NCI-H774 (cell line): ENCODE measurements around the gene C3AR1.
"Not testable (repeated sequence)": the region's sequence is repeated elsewhere in the genome, so short reads cannot be mapped to it uniquely, and the experiment has no call there.

Experiments used
- DNase-seq: peaks from one replicate; lab custom pipeline; 2025; lab: John Stamatoyannopoulos, UW

Gene C3AR1

DNA sequence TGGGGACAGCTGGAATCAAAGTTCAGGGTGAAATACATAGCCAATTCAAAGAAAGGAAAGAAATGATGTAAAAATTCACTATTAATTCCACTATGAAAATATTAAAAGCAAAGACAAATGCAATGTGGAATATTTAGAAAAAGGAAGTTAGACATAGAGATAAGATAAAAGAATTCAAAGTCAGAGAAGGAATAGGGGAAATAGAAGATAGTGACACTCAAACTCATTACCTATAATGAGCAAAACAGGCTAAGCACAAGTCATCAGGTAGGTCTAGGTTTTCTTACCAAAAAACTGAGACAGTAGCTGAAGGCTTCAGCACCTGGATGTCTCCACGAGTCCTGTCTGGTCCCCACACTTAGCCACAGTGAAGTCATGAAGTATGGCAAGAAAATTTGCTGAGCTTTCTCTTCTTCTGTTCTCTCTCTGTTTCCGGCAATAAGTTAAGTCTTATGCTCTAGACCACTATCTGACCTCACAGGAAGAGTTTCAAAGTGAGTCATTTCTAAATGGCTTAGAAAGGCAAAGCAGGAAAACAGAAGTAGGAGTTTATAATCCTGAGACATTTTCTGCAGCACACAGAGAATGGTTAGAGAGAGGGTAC, at the start of gene C3AR1:
Gene C3AR1, minus strand, starts transcription at position 369 of the 604 bp plus-strand sequence. CDS start 6,174 bp downstream, outside the sequence.
- DNase-seq, result no peak

DNA sequence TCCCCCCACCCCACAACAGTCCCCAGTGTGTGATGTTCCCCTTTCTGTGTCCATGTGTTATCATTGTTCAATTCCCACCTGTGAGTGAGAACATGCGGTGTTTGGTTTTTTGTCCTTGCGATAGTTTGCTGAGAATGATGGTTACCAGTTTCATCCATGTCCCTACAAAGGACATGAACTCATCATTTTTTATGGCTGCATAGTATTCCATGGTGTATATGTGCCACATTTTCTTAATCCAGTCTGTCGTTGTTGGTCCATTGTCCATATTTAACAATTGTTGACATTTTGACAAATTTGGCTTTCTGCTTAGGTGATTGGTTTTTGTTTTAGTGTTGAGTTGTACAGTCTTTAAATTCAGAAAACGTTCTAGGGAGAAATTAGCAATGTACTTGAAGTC, 47.0 kb upstream of the C3AR1 start:
- not testable (repeated sequence) for DNase-seq

DNA sequence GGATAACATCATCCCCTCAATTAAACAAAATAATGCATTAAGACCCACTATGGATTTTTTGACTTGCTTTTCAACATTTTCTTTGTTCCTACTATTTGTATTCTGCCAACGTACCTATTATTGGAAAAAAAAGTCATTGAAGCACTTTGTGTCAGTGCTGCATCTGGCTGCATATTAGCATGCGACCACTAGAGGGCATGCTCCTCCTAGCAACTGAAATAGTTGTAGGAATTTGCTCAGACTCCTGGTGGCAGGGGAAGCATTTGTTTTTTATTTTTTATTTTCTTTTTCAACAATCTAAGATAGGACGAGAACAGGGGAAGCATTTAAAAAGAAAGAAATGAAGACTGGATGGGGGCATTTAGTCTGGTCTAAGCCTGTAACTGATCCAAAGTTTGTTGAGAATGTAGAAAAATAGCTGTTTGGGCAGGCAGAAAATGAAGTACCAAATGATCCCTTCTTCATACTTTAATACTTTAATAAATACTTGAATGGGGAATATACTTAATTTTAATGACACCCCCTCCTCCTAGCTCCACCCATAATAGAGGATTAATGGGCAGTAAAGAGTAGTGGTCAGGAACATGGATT, 42.7 kb upstream of the C3AR1 start:
- peak; percentile 55 for DNase-seq

DNA sequence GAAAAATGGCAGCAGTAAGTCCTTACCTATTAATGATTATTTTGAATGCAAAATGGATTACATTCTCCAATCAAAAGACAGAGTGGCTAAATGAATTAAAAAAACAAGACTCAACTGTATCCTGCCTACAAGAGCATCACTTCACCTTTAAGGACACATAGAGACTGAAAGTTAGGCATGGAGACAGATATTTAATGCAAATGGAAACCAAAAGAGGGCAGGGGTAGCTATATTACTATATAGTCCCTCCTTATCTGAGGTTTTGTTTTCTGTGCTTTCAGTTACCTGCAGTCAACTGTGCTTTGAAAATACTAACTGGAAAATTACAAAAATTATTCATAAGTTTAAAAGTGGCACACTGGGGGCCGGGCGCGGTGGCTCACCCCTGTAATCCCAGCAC, 33.1 kb upstream of the C3AR1 start:
- no peak for DNase-seq

DNA sequence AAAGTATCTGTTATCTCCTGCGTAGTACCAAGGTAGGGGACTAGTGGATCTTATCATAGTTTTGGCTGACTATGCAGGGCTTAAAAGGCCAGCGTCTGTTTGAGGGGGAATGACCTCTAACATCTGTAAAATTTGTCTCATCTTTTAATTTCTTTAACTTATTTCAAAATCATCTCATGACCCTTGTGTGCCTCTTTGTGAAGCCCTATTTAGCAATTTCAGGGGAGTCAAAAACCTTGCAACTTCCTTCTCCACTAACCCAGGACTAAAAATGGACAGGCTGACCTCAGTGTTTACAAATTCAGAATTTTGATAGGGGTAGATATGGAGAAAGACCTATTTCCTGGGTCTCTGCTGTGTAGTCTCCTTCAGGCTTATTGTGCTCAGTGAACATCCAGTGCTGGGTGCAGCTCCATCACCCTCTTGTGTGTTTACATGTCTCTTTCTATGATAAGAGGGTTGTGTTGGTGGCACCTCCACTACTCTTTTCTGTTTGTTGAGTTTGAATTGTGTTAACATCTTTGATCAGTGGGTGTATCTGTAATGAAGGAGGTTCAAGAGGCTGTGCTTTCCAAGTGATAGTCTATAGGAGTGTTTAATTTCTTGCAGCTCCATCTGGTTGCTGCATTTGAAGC, 30.2 kb upstream of the C3AR1 start:
- no peak for DNase-seq

DNA sequence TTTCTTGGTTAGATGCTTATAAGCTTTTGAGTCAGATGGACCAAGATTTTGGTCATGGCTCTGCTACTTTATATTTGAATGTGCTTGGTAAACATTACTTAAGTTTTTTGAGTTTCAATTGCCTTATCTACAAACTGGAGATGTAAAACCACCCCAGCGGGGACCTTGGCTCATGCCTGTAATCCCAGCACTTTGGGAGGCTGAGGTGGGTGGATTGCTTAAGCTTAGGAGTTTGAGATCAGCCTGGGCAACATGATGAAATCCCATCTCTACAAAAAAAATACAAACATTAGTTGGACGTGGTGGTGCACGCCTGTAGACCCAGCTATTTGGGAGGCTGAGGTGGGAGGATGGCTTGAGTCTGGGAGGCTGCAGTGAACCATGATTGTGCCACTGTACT, 27.1 kb upstream of the C3AR1 start:
- DNase-seq, result no peak

DNA sequence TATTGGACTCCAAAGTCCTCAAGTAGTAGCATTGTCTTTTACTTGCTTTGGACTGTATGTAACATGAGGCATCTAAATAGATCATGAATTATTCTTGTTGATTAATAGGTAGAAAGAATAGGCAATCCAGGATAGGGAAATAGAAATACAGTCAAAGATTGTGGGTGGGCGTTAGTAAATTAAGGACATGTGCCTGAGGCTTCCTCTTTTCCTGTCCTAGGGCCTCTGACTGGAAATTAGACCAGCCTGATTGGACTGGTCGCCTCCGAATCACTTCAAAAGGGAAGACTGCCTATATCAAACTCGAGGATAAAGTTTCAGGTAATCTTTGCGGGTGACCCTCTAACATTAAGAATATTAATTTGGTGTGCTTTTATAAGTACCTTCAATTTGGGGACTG, 23.6 kb upstream of the C3AR1 start:
- no peak for DNase-seq

DNA sequence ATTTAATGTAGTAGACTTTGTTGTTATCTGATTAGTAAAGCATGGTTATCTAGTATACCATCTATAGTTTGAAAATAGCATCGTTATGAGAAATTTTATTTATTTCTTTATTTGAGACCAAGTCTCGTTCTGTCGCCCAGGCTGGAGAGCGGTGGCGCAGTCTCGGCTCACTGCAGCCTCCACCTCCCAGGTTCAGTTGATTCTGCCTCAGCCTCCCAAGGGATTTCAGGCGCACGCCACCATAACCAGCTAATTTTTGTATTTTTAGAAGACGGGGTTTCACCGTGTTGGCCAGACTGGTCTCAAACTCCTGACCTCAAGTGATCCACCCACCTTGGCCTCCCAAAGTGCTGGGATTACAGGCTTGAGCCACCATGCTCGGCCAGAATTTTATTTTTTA, 23.1 kb upstream of the C3AR1 start:
- not testable (repeated sequence) for DNase-seq

DNA sequence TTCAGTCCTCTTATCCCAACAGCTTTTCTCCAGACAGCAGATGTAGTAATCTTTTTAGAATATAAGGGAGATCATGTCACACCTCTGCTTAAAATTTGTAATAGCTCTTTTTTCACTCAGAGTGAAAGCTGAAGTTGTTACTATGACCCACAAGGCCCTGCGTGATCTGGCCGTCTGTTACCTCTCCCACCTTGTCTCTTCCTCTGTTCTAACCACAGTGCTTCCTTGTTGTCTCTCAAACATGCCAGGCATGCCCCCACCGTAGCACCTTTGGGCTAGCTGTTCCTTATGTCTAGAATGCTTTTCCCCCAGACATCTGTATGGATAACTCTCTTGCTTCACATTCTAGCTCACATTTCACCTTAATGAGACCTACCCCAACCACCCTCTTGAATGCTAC, 22.4 kb upstream of the C3AR1 start:
- no peak for DNase-seq

DNA sequence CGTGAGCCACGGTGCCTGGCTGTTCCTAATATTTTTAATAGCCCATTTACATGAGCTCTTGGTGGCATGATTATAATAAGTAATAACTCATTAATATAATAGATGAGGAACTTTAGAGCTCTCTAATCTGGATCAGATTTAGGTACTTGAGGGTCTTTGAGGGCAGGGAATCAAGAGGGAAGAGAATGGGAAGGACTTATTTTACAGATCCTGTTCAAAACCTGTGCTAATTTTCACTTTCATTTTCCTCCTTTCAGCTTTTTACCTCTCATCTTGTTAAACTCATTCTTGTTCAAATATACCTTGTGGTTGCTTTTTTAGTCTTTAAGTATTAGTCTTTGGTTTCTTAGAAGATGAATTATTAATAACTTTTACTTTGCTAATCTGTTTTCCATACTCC, 21.5 kb upstream of the C3AR1 start:
- no peak for DNase-seq

DNA sequence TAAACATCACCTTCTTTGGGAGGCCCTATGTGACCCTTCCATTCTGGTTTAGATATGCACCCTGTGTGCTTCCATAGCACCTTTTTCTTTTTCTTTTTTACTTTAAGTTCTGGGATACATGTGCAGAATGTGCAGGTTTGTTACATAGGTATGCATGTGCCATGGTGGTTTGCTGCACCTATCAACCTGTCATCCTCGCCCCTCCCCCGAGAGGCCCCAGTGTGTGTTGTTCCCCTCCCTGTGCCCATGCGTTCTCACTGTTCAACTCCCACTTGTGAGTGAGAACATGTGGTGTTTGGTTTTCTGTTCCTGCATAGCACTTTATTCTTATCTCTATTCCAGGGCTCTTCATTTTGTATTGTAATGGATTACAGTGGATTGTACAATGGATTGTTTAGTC, 18.2 kb upstream of the C3AR1 start:
- DNase-seq, result not testable (repeated sequence)

DNA sequence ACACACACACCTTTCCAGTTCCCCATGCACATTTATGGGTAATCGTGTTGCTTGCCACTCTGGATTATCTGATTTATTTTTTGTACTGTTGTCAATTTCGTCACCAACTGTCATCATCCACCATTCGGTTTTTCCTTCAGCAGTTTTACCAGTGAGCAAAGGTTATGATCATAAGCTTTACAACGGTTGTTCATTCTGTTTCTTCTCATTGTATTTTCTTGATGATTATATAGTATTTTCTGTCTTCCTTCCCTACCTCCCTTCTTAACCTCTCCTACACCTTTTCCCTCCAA, 16.6 kb upstream of the C3AR1 start:
- no peak for DNase-seq

DNA sequence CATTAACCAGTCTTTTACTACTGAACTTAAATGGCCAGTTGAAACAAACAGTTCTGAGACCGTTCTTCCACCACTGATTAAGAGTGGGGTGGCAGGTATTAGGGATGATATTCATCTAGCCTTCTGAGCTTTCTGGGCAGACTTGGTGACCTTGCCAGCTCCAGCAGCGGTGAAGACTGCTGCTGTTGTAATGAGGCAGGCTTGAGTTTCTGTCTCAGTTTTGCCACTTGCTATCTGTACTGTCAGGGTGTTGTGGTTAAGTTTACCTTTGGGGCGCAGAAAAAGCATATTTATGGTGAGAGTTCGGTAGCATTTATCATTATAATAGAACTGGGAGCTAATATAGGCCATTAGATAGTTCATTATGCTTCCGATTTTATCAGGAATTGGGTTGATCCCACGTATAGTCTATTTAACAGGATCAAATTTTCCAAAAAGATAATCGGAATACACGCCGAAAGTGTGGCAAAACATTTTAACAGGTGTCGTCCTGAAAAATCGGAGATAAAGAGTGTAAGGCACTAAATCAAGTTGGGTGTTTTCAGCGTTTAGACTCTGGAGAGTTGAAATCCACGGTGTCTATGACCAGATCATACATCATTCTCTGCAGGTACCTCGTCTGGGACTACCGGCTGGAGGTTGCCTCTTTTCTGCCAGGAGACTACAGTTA, 15.2 kb upstream of the C3AR1 start:
- no peak for DNase-seq

DNA sequence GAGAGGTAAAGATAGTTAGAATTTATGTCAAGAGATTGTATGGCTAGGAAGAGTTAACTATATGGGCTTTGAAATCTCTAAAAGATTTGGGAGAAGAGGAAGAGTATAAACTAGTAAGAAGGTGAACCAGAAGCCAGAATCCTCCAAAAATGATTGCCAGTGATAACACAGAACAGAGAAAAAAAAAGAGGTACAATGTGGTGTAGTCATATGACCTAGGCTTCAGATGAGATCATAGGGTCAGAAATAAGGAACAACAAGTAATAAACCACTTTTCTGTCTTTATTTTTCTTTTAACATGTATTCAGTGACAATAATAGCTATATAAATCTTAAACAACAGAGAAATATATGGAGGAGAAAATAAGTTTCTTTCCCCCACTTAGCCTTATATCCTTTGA, 14.0 kb upstream of the C3AR1 start:
- no peak for DNase-seq

DNA sequence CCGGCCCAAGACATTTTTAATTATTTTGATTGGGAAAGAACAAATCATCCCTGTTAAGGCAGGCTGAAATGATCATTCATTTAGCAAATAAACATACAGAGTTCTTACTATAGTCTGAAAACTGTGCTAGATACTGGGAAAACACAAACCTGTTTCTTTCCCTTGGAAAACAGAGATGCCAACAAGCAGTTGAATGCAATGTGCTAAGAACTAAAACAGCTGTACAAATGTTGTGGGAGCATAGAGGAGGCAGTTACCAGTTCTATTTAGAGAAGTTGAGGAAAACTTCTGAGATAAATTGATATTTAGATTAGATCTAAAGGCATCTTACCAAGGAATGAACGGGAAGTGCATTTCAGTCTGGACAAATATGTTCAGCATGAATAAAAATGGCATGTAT, 12.8 kb upstream of the C3AR1 start:
- DNase-seq, result no peak

DNA sequence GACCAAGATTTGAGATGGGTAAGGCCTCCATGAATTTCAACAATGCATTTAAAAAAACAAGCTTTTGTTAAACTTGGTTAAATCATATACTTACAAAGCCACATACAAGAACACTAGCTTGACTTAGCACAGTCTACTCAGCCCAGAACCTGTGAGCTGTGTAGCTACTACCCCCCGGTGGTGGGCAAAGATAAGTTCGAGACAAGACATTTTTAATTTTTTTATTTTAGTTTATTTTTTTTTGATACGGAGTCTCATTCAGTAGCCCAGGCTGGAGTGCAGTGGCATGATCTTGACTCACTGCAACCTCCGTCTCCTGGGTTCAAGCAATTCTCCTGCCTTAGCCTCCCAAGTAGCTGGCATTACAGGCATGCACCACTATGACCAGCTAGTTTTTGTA, 12.2 kb upstream of the C3AR1 start:
- no peak for DNase-seq

DNA sequence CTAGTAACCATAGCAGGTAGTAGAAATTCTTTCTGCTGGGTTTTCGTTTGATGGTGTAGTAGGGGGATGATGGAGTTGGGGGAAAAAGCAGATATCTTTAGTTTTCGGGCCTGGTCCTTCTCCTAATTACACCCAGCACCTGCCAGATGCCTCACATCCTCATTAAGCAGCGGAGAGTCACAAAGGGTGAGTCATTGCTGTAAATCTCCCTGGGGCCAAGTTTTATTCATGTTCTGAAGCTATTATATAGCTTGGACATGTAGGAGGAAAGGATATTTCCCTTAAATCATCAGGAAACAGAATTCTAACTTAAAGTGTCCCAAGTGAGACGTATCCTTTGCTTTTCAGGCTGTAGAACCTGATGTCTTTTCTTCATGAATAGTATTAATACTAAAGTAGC, 11.0 kb upstream of the C3AR1 start:
- DNase-seq, result no peak

DNA sequence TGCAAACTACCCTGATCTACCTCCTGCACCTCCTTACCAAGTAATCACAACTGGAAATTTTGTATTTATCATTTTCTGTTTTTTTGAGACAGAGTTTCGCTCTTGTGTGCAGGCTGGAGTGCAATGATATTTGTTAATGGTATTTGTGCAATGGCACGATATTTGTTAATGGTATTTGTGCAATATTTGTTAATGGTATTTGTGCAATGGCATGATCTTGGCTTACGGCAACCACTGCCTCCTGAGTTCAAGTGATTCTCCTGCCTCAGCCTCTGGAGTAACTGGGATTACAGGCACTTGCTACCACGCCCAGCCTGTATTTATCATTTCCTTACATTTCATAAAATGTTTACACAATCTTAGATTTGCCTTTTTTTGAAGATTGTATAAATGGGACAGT, 10.2 kb upstream of the C3AR1 start:
- no peak for DNase-seq

DNA sequence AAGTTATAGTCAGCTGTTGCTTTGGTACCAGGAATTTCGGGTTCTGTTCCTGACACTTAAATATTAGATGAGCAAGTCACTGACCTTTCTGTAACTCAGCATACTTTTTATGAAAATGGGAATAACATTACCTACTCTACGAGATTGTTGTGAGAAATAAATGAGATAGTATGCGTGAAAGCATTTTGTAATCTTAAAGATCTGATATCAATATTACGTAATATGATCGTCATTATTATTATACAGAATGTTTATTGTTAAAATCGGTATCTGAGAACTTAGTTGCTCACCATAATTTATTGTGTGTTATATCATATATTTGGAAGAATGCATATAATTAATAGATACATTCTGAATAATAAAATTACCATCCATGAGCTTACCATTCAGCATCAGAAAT, 9.8 kb upstream of the C3AR1 start:
- no peak for DNase-seq

DNA sequence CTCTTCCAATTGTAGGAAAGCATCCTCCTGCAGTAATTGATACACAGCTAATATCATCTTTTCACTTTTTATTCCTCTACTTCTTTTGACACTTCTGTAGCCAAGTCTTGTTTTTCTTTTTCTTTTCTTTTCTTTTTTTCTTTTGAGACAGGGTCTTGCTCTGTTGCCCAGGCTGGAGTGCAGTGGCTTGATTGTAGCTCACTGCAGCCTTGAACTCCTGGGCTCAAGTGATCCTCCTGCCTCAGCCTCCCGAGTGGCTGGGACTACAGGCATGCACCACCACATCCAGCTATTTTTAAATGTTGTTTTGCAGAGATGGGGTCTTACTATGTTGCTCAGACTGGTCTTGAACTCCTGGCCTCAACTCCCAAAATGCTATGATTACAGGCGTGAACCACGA, 5.7 kb upstream of the C3AR1 start:
- not testable (repeated sequence) for DNase-seq

DNA sequence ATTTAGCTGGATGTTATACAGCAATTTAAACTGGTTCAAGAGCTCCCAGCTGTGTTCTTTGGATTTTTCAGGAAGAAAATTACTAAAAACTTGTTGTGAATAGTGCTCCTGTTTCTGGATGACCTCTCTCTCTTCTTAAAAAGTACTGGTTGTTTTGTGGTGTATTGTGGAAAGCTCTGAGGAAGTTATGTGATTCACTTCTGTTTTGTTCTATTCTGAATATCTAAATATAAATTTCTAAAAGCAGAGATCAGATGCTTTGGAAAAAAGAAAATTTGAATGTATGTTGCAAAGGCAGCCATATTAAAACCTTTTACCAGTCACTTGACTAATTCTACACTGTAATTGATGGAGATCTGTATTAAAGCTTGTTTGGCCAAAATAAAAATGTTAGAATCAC, 3.4 kb upstream of the C3AR1 start:
- DNase-seq, result no peak

DNA sequence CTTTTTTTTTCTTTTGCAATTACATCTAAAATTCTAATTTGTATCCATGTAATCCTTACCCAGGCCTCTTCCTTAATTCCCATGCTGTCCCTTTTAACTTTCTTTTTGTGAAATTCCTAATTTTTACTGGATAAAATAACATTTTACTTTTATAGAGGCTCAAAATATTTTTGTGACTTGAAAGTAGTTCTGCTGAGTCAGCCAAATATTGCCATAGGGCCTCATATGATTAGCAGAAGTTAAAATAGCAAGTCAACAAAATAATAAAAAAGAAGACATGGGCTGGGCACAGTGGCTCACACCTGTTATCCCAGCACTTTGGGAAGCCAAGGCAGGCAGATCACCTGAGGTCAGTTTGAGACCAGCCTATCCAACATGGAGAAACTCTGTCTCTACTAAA, 2.0 kb downstream of the C3AR1 start:
- no peak for DNase-seq

DNA sequence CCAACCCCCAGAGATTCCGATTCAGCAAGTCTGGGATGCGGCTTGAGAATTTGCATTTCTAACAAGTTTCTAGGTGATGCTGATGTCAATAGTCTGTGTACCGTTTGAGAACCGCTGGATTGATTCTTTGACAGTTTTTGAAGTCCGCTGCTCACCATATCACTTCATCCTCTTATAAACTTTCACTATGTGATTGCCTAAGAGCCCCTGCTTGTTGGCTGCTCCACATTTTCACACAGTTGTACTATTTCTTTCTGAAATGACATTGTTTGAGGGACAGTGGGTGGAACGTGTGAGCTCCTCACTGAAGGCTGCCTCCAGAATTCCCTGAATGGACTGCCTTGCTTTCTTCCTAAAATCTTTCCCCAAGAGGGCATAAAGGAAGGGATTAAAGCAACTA, 7.7 kb downstream of the C3AR1 start:
- no peak for DNase-seq

DNA sequence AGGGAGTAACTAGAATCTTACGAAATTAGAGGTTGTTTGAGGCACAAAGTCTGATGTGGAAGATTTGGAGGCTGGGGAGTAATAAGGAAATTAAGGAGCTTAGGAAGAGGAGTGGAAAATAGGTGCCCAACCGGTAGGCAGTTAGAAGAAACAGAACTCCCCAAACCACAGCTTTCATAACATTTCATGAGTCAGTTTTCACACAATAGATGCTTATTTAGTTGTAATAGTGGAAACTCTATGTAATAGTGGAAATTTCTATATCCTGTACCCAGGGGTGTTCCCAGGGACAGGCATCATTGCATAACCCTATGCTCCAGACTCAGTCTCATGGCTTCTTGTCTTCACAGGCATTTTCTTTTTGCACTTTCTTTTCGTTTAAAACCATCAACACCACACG, 8.3 kb downstream of the C3AR1 start:
- no peak for DNase-seq
